Naive thymus-derived CD4-positive, alpha-beta T cell (primary cell): Measurements from ENCODE around the gene NASP. TPM values are rescaled to one million over a fixed set of nuclear protein-coding genes. Genes with fewer than 3 reads are reported as not detected.

Experiments
- ATAC-seq: fragments of 150-1000 bp; cut with Tn5 transposase; 2 replicates; pipeline ENCODE4 v1.10.0; 2021; ENCODE audit warnings: mild to moderate bottlenecking, moderate library complexity
- CTCF ChIA-PET: fragments of 350-600 bp; sonication (Branson Sonifier 250); formaldehyde crosslinking; loops from one replicate; lab custom pipeline; 2021; ENCODE audit warnings: antibody characterized with exemption; lab: Charles Lee
- POLR2A ChIA-PET: fragments of 350-600 bp; sonication (Branson Sonifier 250); formaldehyde crosslinking; loops from one replicate; lab custom pipeline; 2021; ENCODE audit warnings: antibody characterized with exemption, inconsistent platforms; lab: Charles Lee
- DNase-seq, 9 donors: peaks; one replicate each; pipeline versions ENCODE4 v3.0.0 to v3.0.0-alpha.2; 2020 to 2022; ENCODE audit warnings: mixed read lengths in 1 of 9
- H3K27ac ChIP-seq: one replicate; pipeline ENCODE4 v1.7.0; 2013; ENCODE audit warnings: mild to moderate bottlenecking, low read depth, low read length, moderate library complexity
- H3K27me3 ChIP-seq, 2 donors: one replicate each; pipeline ENCODE4 v1.7.0; 2013; ENCODE audit warnings: low read length in 2 of 2, mild to moderate bottlenecking in 2 of 2, moderate library complexity in 2 of 2; ENCODE audit not compliant: control insufficient read depth in 2 of 2, insufficient read depth in 2 of 2
- H3K36me3 ChIP-seq, 3 experiments: 1 replicate in 2 of 3; 2 replicates in 1 of 3; pipeline ENCODE4 v1.7.0; 2013; ENCODE audit warnings: low read length in 3 of 3, mild to moderate bottlenecking in 3 of 3, moderate library complexity in 1 of 3; ENCODE audit not compliant: insufficient read depth in 3 of 3, control insufficient read depth in 2 of 3
- H3K4me1 ChIP-seq, 2 donors: one replicate each; pipeline ENCODE4 v1.7.0; 2013; ENCODE audit warnings: low read length in 2 of 2, mild to moderate bottlenecking in 2 of 2, moderate library complexity in 1 of 2; ENCODE audit not compliant: control insufficient read depth in 2 of 2, insufficient read depth in 2 of 2
- H3K4me3 ChIP-seq: 2 replicates; pipeline ENCODE4 v1.7.0; 2013; ENCODE audit warnings: mild to moderate bottlenecking, low read length
- H3K9me3 ChIP-seq, 3 experiments: 1 replicate in 2 of 3; 2 replicates in 1 of 3; pipeline ENCODE4 v1.7.0; 2013; ENCODE audit warnings: low read length in 3 of 3; ENCODE audit not compliant: control insufficient read depth in 2 of 3
- H3K27ac Mint-ChIP-seq, 9 donors: one replicate each; pipeline ENCODE4 v1.8.0; 2020 to 2022; ENCODE audit warnings: mixed read lengths in 9 of 9, mild to moderate bottlenecking in 8 of 9, moderate library complexity in 5 of 9, inconsistent platforms in 2 of 9
- H3K27me3 Mint-ChIP-seq, 5 donors: one replicate each; pipeline ENCODE4 v1.8.0; 2021 to 2022; ENCODE audit warnings: mixed read lengths in 5 of 5, mild to moderate bottlenecking in 1 of 5
- H3K36me3 Mint-ChIP-seq, 5 donors: one replicate each; pipeline ENCODE4 v1.8.0; 2020 to 2022; ENCODE audit warnings: mixed read lengths in 5 of 5, mild to moderate bottlenecking in 3 of 5, inconsistent platforms in 1 of 5
- H3K4me1 Mint-ChIP-seq, 7 donors: one replicate each; pipeline ENCODE4 v1.8.0; 2020 to 2022; ENCODE audit warnings: mixed read lengths in 7 of 7, mild to moderate bottlenecking in 3 of 7, inconsistent platforms in 1 of 7
- H3K4me3 Mint-ChIP-seq, 10 donors: one replicate each; pipeline ENCODE4 v1.8.0; 2020 to 2022; ENCODE audit warnings: mild to moderate bottlenecking in 10 of 10, mixed read lengths in 10 of 10, moderate library complexity in 6 of 10, inconsistent platforms in 2 of 10
- H3K9me3 Mint-ChIP-seq, 11 donors: one replicate each; pipeline ENCODE4 v1.8.0; 2020 to 2022; ENCODE audit warnings: mixed read lengths in 11 of 11, mild to moderate bottlenecking in 4 of 11, inconsistent platforms in 1 of 11, moderate library complexity in 1 of 11
- intact Hi-C, 2 donors: fragments of 100-400 bp; cut with micrococcal nuclease; formaldehyde crosslinking; loops; one replicate each; pipeline ENCODE4 v1.15.1; 2023
- polyA plus RNA-seq, 2 donors: library from polyadenylated mRNA; unstranded; fragments of 300-500 nt; fragmentation: Illumina TruSeq; gene quantifications; one replicate each; pipeline ENCODE4 v1.2.3, GENCODE V29; 2021
- total RNA-seq, 6 experiments: library from RNA in 5 of 6; stranded (reverse) in 5 of 6; gene quantifications; 1 replicate in 5 of 6; 2 replicates in 1 of 6; pipeline ENCODE4 v1.2.3 and lab custom pipeline; 2021 to 2026

Gene NASP
- total and polyA plus RNA-seq, 7 experiments from 2014 or later, result 70.5 to 173 (median 84.0) TPM

DNA sequence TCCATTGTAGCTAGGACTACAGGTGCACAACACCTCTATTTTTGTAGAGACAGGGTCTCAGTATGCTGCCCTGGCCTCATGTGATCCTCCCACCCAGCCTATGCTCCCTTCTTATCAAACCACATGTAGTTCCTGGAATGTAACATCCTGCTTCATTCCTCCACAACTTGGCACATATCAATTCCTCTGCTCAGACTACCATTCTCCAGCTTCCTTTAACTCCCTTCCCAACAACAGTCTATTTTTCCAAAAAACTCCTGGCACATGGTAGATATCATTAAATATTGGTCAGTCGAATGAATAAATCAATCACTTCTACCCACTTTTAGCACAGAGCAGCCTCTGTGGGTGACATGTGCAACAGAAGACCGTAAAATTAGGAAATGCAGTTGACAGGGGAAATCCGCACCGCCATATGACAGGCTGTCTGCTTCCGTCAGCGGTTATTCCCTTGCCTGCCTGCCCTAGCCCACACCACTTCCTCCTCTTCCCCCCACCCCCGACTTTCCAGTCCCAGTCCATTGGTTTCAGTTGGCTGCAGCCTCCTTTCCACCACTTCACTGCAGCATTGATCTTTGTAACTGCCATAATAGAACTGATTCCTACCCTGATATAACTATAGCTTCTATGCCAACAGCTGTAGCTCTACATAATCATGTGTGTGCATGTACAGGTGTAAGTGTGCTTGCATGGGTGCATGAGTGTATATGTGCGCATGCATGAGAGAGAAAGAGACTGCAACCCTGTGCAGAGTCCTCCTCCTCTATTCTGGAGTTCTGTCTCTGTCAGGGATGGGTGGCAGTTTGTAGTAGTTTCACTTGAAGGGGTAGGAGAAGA lies 40.0 kb upstream of the NASP start:
- Histone ChIP-seq H3K27me3 (no peaks in the 10 kb centered on the region), H3K9me3 (no peaks in the 10 kb centered on the region), H3K4me3 (peak overlapping the region; percentile 15), H3K4me1 (peaks cover 12 to 13% of the 10 kb centered on the region in 2 donors), H3K36me3 (no peaks in the 10 kb centered on the region), H3K27ac (peak overlapping the region; percentile 55)
- H3K27ac Mint-ChIP-seq, result peak overlapping the region; percentile 35 to 93 (median 81)
- CTCF ChIA-PET, result interaction anchor here (0.6 to 1.8 kb wide), 3 partner anchors 13 to 182 kb away, joined by 3 to 10 read pairs (median 3); no protein-coding TSS in a partner anchor
- intact Hi-C loops, result loop anchor here (1.0 to 5.0 kb wide), 4 partner anchors 8 to 39 kb away; partner anchors contain the start of genes NASP (in 1 of the 2) and PRDX1 (in 1 of the 2)
- H3K27me3 Mint-ChIP-seq, result no peaks in the 10 kb centered on the region
- peaks cover 0 to 2% (median 0%) of the 10 kb centered on the region in 5 donors for H3K36me3 Mint-ChIP-seq
- H3K4me3 Mint-ChIP-seq, result peak overlapping the region; percentile 33 to 82 (median 76)
- no peaks in the 10 kb centered on the region for H3K9me3 Mint-ChIP-seq
- peaks cover 13 to 41% (median 32%) of the 10 kb centered on the region in 7 donors for H3K4me1 Mint-ChIP-seq
- peak; percentile 31 to 87 (median 63) for DNase-seq
- POLR2A ChIA-PET, result interaction anchor here (1.0 to 4.6 kb wide), 4 partner anchors 22 to 203 kb away, joined by 3 to 26 read pairs (median 4); partner anchors contain the start of genes CCDC163, MMACHC, MUTYH and PRDX1
- ATAC-seq, result peak; percentile 98

- no peak overlapping the region for H3K4me3 ChIP-seq
Measured at GRCh38 chr1:45544530-45544929, 39.3 kb upstream of the NASP start.

DNA sequence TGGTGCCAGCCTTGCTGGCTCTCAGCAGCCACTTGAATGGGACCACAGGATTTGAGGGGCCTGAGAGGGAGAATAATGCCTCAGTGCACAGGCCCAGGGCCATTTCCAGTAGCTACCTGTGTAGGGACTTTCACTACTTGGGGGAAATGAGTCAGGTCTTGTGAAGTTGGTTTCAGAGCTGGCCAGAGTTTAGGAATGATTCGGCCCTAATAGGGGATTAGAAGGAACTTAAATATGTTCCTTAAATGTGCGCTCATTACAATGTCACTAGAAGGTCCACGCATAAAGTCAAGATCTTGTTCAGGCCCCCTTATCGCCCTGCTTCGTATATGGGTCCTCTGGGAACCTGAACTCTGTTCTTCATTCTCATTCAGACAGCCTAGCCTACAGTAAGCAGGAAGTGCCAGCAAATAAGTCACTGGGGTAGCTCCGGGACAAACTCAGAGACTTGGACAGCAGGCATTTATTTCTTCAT lies 38.8 kb upstream of the NASP start:
- H3K27ac Mint-ChIP-seq, result peak overlapping the region in 7 of 9 donors; percentile 20 to 82 (median 36)
- intact Hi-C loops, result no loop called here
- CTCF ChIA-PET, result interaction anchor here (0.7 to 1.8 kb wide), 2 partner anchors 32 to 154 kb away, joined by 5 to 10 read pairs; no protein-coding TSS in a partner anchor
- peaks cover 12 to 13% of the 10 kb centered on the region in 2 donors for H3K4me1 ChIP-seq
- H3K4me3 ChIP-seq, result no peak overlapping the region
- POLR2A ChIA-PET, result interaction anchor here (1.1 to 4.6 kb wide), 4 partner anchors 14 to 205 kb away, joined by 3 to 26 read pairs (median 4); partner anchors contain the start of genes MUTYH, PRDX1 and TOE1
- H3K36me3 Mint-ChIP-seq, result peaks cover 0 to 2% (median 0%) of the 10 kb centered on the region in 5 donors
- H3K4me1 Mint-ChIP-seq, result peaks cover 13 to 41% (median 33%) of the 10 kb centered on the region in 7 donors
- no peak overlapping the region for H3K4me3 Mint-ChIP-seq
- no peaks in the 10 kb centered on the region for H3K9me3 Mint-ChIP-seq
- ATAC-seq (no peak), DNase-seq (no peak)
- no peak overlapping the region for H3K27ac ChIP-seq
- H3K9me3 ChIP-seq, result no peaks in the 10 kb centered on the region
- no peaks in the 10 kb centered on the region for H3K27me3 ChIP-seq
- H3K27me3 Mint-ChIP-seq, result no peaks in the 10 kb centered on the region
- H3K36me3 ChIP-seq, result no peaks in the 10 kb centered on the region

More at GRCh38 chr1:45544530-45544929, 39.3 kb upstream of the NASP start:
- Mint-ChIP-seq H3K27ac (peak overlapping the region in 3 of 9 donors; percentile 42 to 81 (median 51)), H3K4me1 (peaks cover 13 to 41% (median 33%) of the 10 kb centered on the region in 7 donors), H3K27me3 (no peaks in the 10 kb centered on the region), H3K4me3 (peak overlapping the region in 2 of 10 donors; percentile 12 to 82), H3K9me3 (no peaks in the 10 kb centered on the region), H3K36me3 (peaks cover 0 to 2% (median 0%) of the 10 kb centered on the region in 5 donors)
- intact Hi-C loops, result loop anchor here (1.0 to 5.0 kb wide), 3 partner anchors 23 to 38 kb away; partner anchors contain the start of genes NASP (in 1 of the 2) and PRDX1 (in 1 of the 2)
- Histone ChIP-seq H3K9me3 (no peaks in the 10 kb centered on the region), H3K27me3 (no peaks in the 10 kb centered on the region), H3K27ac (no peak overlapping the region), H3K4me1 (peaks cover 12 to 13% of the 10 kb centered on the region in 2 donors), H3K36me3 (no peaks in the 10 kb centered on the region)
- CTCF ChIA-PET, result interaction anchor here (1.8 kb wide), 1 partner anchor 32 kb away, joined by 10 read pairs; no protein-coding TSS in a partner anchor
- POLR2A ChIA-PET, result interaction anchor here (1.1 to 4.6 kb wide), 3 partner anchors 23 to 204 kb away, joined by 3 to 26 read pairs (median 3); partner anchors contain the start of genes MUTYH, PRDX1 and TOE1
- ATAC-seq, result no peak
- DNase-seq, result no peak

GRCh38 chr1:45545553-45546310 lies 38.1 kb upstream of the NASP start:
- ChIA-PET POLR2A (interaction anchor here (0.6 to 4.6 kb wide), 3 partner anchors 14 to 46 kb away, joined by 3 to 26 read pairs (median 4); partner anchors contain the start of gene PRDX1), CTCF (interaction anchor here (0.7 kb wide), 1 partner anchor 155 kb away, joined by 5 read pairs; no protein-coding TSS in a partner anchor)
- Mint-ChIP-seq H3K27ac (peak overlapping the region in 7 of 9 donors; percentile 1 to 82 (median 38)), H3K36me3 (peaks cover 0 to 2% (median 0%) of the 10 kb centered on the region in 5 donors), H3K9me3 (no peaks in the 10 kb centered on the region), H3K4me1 (peaks cover 13 to 44% (median 36%) of the 10 kb centered on the region in 7 donors), H3K4me3 (no peak overlapping the region), H3K27me3 (no peaks in the 10 kb centered on the region)
- Histone ChIP-seq H3K27me3 (no peaks in the 10 kb centered on the region), H3K4me1 (peaks cover 17 to 18% of the 10 kb centered on the region in 2 donors), H3K9me3 (no peaks in the 10 kb centered on the region), H3K4me3 (no peak overlapping the region), H3K36me3 (no peaks in the 10 kb centered on the region), H3K27ac (no peak overlapping the region)
- no peak for ATAC-seq
- intact Hi-C loops, result no loop called here
- DNase-seq, result no peak

DNA sequence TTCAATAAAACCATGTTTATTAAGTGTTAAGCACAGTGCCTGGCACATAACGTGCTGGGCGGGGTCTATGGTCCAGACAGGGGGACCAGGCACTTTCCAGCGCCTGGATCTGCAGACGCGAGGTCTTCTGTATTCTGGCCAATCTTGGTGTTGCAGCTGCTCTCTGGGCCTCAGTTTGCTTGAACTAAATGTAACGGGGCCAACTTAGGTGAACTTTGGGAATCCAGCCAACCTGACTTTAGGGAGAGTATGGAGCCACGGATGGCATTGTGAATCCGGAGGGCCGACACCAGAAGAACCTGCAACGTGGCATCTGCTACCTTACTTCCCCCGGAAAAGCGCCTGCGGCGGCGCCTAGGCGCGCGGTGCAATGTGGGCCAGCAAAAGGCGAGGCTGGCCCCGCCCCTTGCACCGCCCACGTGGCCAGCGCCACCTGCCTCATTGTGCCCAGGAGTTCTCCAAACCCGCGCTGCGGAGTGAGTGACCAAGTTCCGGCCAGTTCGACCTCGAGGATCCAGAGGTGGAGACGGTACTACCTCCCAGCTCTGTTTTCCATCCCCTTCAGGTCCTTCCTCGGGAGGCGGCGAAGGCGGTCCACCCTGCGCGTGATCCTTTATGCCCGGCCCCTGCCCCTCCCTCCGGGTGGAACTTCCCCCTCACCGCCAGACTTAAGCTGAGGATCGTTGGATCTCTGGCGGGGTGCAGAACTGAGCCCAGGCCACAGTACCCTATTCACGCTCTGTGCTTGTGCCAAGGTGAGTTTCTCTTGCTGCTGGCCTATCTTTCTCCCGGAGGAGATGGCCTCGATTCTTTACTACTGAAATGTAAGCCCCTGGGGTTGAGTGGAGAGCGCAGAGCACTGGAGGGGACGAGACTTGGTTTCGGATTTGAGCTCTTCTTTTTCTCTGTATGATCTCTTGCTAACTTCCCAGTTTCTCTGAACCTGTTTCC lies 33.2 kb upstream of the NASP start, which contains the start of gene AKR1A1:
Gene AKR1A1 (plus strand): TSS at position 426 of the 951 bp plus-strand sequence. CDS start 10,969 bp downstream, outside the sequence.
- POLR2A ChIA-PET, result interaction anchor here (0.7 to 4.0 kb wide), 18 partner anchors 10 to 751 kb away, joined by 3 to 59 read pairs (median 4); partner anchors contain the start of genes CCDC163, GPBP1L1, MMACHC and NASP
- Mint-ChIP-seq H3K9me3 (no peaks in the 10 kb centered on the region), H3K27ac (peak within 1 kb of the TSS; percentile 83 to 98 (median 96)), H3K27me3 (no peaks in the 10 kb centered on the region), H3K4me1 (peaks cover 18 to 28% (median 22%) of the 10 kb centered on the region in 7 donors), H3K36me3 (peaks cover 0 to 13% (median 4%) of the 10 kb centered on the region in 5 donors), H3K4me3 (peak within 1 kb of the TSS; percentile 89 to 99 (median 96))
- peak; percentile 98 for ATAC-seq
- intact Hi-C loops, result loop anchor here (1.0 kb wide), 11 partner anchors 7 to 538 kb away; partner anchors contain the start of genes CCDC163 (in 2 of the 2), MMACHC (in 2 of the 2), MUTYH (in 1 of the 2) and NASP (in 1 of the 2)
- peak within 1 kb of the TSS; percentile 93 for H3K4me3 ChIP-seq
- peaks cover 12 to 22% of the 10 kb centered on the region in 2 donors for H3K4me1 ChIP-seq
- no peaks in the 10 kb centered on the region for H3K9me3 ChIP-seq
- DNase-seq, result peak; percentile 79 to 91 (median 88)
- H3K36me3 ChIP-seq, result peaks cover 0 to under 1% (median 0%) of the 10 kb centered on the region in 3 experiments
- CTCF ChIA-PET, result interaction anchor here (0.6 to 1.3 kb wide), 4 partner anchors 20 to 537 kb away, joined by 3 to 7 read pairs (median 5); no protein-coding TSS in a partner anchor
- no peaks in the 10 kb centered on the region for H3K27me3 ChIP-seq
- H3K27ac ChIP-seq, result peak within 1 kb of the TSS; percentile 89
